GM12878 (cell line): ENCODE measurements around the gene CAPN10. TPM values are rescaled to one million over a fixed set of nuclear protein-coding genes. Genes with fewer than 3 reads are reported as not detected.

Experiments used
- ATF3 ChIP-seq: IDR thresholded peaks from 2 replicates; pipeline ENCODE4 v1.6.1; 2011; ENCODE audit warnings: low read depth, mild to moderate bottlenecking, low read length, moderate library complexity, borderline replicate concordance; ENCODE audit errors: extremely low read depth
- BCLAF1 ChIP-seq: fragments of 450-650 bp; IDR thresholded peaks from 2 replicates; pipeline ENCODE4 v1.6.1; 2017; ENCODE audit warnings: antibody characterized with exemption, mild to moderate bottlenecking, moderate library complexity
- FOS ChIP-seq: IDR thresholded peaks from 3 replicates; pipeline ENCODE4 v1.6.1; 2011; ENCODE audit warnings: borderline replicate concordance; ENCODE audit not compliant: insufficient read length; ENCODE audit errors: extremely low read depth
- MYB ChIP-seq: fragments of 150-350 bp; IDR thresholded peaks from 2 replicates; pipeline ENCODE4 v1.6.1; 2014; ENCODE audit warnings: mild to moderate bottlenecking, low read depth, low read length, borderline replicate concordance
- MYC ChIP-seq: IDR thresholded peaks from 2 replicates; pipeline ENCODE4 v1.6.1; 2011; ENCODE audit warnings: mild to moderate bottlenecking, low read length, moderate library complexity, inconsistent platforms; ENCODE audit not compliant: insufficient read depth, insufficient replicate concordance, insufficient read length, severe bottlenecking
- ZBTB4 ChIP-seq: fragments of 450-650 bp; formaldehyde crosslinking; IDR thresholded peaks from 2 replicates; pipeline ENCODE4 v1.4.0; 2022; ENCODE audit warnings: mild to moderate bottlenecking, moderate library complexity
- ZNF274 ChIP-seq: IDR thresholded peaks from one replicate; pipeline ENCODE4 v1.8.0; 2011; ENCODE audit not compliant: insufficient read length, insufficient read depth
- polyA plus RNA-seq, 11 experiments: library from polyadenylated mRNA; depleted of rRNA in 4 of 11; unstranded in 6 of 11; stranded (reverse) in 5 of 11; fragments of >200 nt; fragmentation: Nextera tagmentation in 4 of 11; fragmentation: Illumina TruSeq in 1 of 11; extraction: Ambion mirVana in 4 of 11; extraction: Trizol in 1 of 11; gene quantifications; 1 replicate in 1 of 11; 2 replicates in 10 of 11; pipeline versions ENCODE4 v1.2.1 to v1.2.3, GENCODE V29; 2011 to 2016; ENCODE audit warnings: inconsistent platforms in 2 of 11, missing spikeins in 2 of 11, low read depth in 1 of 11
- total RNA-seq, 4 experiments: library from RNA; depleted of rRNA in 3 of 4; stranded (reverse); fragments of >200 nt in 3 of 4; fragmentation: Illumina TruSeq in 1 of 4; extraction: Trizol in 1 of 4; gene quantifications; 2 replicates each; pipeline versions ENCODE4 v1.2.1 to v1.2.3, GENCODE V29; 2013 to 2021

CAPN10 gene
- total and polyA plus RNA-seq, 10 of the 15 experiments (the other 5 are each of a cell fraction or from before 2014, with no cell fraction given) = 0.37 to 40.6 (median 17.5) TPM

GRCh38 chr2:240559286-240559685, 27.2 kb upstream of the CAPN10 start (continued):
- TF ChIP-seq ZBTB4 (CRISPR knock-in tag) (no peak), ATF3 (no peak), FOS (no peak), MYC (no peak), BCLAF1 (no peak), ZNF274 (no peak), MYB (no peak)
